ENCODE results near the gene LARP4B. TPM values are rescaled to one million over a fixed set of nuclear protein-coding genes. Genes with fewer than 3 reads are reported as not detected.

Gene LARP4B
- total RNA-seq, 2 experiments from 2014 or later = 101 to 104 TPM

DNA sequence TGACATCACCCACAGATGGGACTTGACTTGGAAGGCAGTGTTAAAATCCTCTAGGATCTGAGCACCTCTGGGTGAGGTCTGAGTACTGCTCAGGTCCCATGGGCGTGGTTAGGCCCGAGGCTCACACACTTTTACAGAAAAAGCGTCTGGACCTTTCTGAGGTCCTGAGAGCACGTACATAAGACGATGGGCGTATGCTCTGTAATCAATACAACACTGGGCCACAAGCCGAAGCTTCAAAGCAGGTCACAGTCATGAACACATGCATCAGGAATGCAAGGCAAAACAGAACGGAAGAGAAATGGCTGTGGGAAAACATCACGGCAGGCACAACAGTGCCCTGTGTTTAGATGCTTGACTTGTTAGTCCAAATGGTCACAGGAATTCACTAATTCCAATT, 112.2 kb downstream of the LARP4B start:
- H3K4me3 Mint-ChIP-seq = no peak overlapping the region
- no peaks in the 10 kb centered on the region for H3K27me3 Mint-ChIP-seq
- H3K9me3 Mint-ChIP-seq = no peaks in the 10 kb centered on the region
- POLR2A ChIA-PET = no interaction called here
- intact Hi-C loops (cut with micrococcal nuclease) = no loop called here
- H3K4me1 Mint-ChIP-seq (ENCODE audit: low read depth) = peaks cover 14% of the 10 kb centered on the region
- DNase-seq = no peak
- CTCF ChIA-PET = no interaction called here
- H3K27ac Mint-ChIP-seq = no peak overlapping the region
- TF ChIP-seq, protein P1, sequence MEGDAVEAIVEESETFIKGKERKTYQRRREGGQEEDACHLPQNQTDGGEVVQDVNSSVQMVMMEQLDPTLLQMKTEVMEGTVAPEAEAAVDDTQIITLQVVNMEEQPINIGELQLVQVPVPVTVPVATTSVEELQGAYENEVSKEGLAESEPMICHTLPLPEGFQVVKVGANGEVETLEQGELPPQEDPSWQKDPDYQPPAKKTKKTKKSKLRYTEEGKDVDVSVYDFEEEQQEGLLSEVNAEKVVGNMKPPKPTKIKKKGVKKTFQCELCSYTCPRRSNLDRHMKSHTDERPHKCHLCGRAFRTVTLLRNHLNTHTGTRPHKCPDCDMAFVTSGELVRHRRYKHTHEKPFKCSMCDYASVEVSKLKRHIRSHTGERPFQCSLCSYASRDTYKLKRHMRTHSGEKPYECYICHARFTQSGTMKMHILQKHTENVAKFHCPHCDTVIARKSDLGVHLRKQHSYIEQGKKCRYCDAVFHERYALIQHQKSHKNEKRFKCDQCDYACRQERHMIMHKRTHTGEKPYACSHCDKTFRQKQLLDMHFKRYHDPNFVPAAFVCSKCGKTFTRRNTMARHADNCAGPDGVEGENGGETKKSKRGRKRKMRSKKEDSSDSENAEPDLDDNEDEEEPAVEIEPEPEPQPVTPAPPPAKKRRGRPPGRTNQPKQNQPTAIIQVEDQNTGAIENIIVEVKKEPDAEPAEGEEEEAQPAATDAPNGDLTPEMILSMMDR (IDR thresholded peaks at IDR 0.05) = no peak
- no peak for ATAC-seq
- peaks cover 58% of the 10 kb centered on the region for H3K36me3 Mint-ChIP-seq (ENCODE audit: low read depth)

- Mint-ChIP-seq H3K27me3 (no peaks in the 10 kb centered on the region), H3K9me3 (no peaks in the 10 kb centered on the region), H3K4me3 (no peak overlapping the region), H3K36me3 (ENCODE audit: low read depth) (peaks cover 53% of the 10 kb centered on the region), H3K4me1 (ENCODE audit: low read depth) (peaks cover 11% of the 10 kb centered on the region), H3K27ac (peak overlapping the region; percentile 16)
- TF ChIP-seq, protein P1 (IDR thresholded peaks at IDR 0.05) = no peak
- no peak for ATAC-seq
- intact Hi-C loops (cut with micrococcal nuclease) = no loop called here
- CTCF ChIA-PET = no interaction called here
- POLR2A ChIA-PET = no interaction called here
- no peak for DNase-seq
Observed at GRCh38 chr10:818526-819220, 112.8 kb downstream of the LARP4B start.

- Mint-ChIP-seq H3K4me3 (no peak overlapping the region), H3K4me1 (ENCODE audit: low read depth) (peaks cover 6% of the 10 kb centered on the region), H3K27me3 (no peaks in the 10 kb centered on the region), H3K9me3 (no peaks in the 10 kb centered on the region), H3K27ac (no peak overlapping the region), H3K36me3 (ENCODE audit: low read depth) (peaks cover 54% of the 10 kb centered on the region)
- ATAC-seq = no peak
- TF ChIP-seq, protein P1 (IDR thresholded peaks at IDR 0.05) = no peak
- ChIA-PET CTCF (no interaction called here), POLR2A (no interaction called here)
- intact Hi-C loops (cut with micrococcal nuclease) = no loop called here
- no peak for DNase-seq
Observed at GRCh38 chr10:818010-818409, 113.5 kb downstream of the LARP4B start.

GRCh38 chr10:817371-817770, 114.1 kb downstream of the LARP4B start:
- DNase-seq (no peak), ATAC-seq (no peak)
- intact Hi-C loops (cut with micrococcal nuclease) = no loop called here
- Mint-ChIP-seq H3K9me3 (no peaks in the 10 kb centered on the region), H3K27ac (no peak overlapping the region), H3K4me1 (ENCODE audit: low read depth) (peaks cover 3% of the 10 kb centered on the region), H3K36me3 (ENCODE audit: low read depth) (peaks cover 56% of the 10 kb centered on the region), H3K27me3 (no peaks in the 10 kb centered on the region), H3K4me3 (no peak overlapping the region)
- ChIA-PET CTCF (no interaction called here), POLR2A (no interaction called here)
- TF ChIP-seq, protein P1 (IDR thresholded peaks at IDR 0.05) = no peak

- no peak for ATAC-seq
- peaks cover 56% of the 10 kb centered on the region for H3K36me3 Mint-ChIP-seq (ENCODE audit: low read depth)
- TF ChIP-seq, protein P1 (IDR thresholded peaks at IDR 0.05) = no peak
Observed at GRCh38 chr10:816958-817357, 114.5 kb downstream of the LARP4B start.

More at GRCh38 chr10:816958-817357, 114.5 kb downstream of the LARP4B start:
- ChIA-PET CTCF (no interaction called here), POLR2A (no interaction called here)
- no peak overlapping the region for H3K4me3 Mint-ChIP-seq
- DNase-seq = no peak
- no peaks in the 10 kb centered on the region for H3K9me3 Mint-ChIP-seq
- no peaks in the 10 kb centered on the region for H3K27me3 Mint-ChIP-seq
- H3K4me1 Mint-ChIP-seq (ENCODE audit: low read depth) = peaks cover 3% of the 10 kb centered on the region
- intact Hi-C loops (cut with micrococcal nuclease) = no loop called here
- no peak overlapping the region for H3K27ac Mint-ChIP-seq

Measured in activated CD8-positive, alpha-beta T cell treated with anti-CD3 and anti-CD28 coated beads for 36 hours (primary cell).